ENCODE measurements around the gene MAP3K14. TPM values are rescaled to one million over a fixed set of nuclear protein-coding genes. Genes with fewer than 3 reads are reported as not detected.

The MAP3K14 gene
- total and polyA plus RNA-seq, 2 donors (not counting 1 experiment from before 2014, with no cell fraction given) = 3.6 to 5.2 TPM

- peaks cover 24% of the 10 kb centered on the region for H3K4me1 ChIP-seq (ENCODE audit: control insufficient read depth, extremely low read depth, insufficient read depth, low read length)
- H4K20me1 ChIP-seq (ENCODE audit: control insufficient read depth, extremely low read depth, insufficient read depth, low read length) = peaks cover 2% of the 10 kb centered on the region
- no peaks in the 10 kb centered on the region for H3K27me3 ChIP-seq (ENCODE audit: control insufficient read depth, insufficient read depth, low read length)
- TF ChIP-seq CTCF (conservative IDR thresholded peaks at IDR 0.05 in 1 of 2, IDR thresholded peaks at IDR 0.05 in 1 of 2; ENCODE audit: low read depth in 1 of 2, low read length in 2 of 2) (no peak), EZH2 (IDR thresholded peaks at IDR 0.05; ENCODE audit: low read length, missing control alignments) (no peak)
- no peaks in the 10 kb centered on the region for H3K9me3 ChIP-seq (ENCODE audit: control insufficient read depth, insufficient read depth, low read depth, low read length)
- H3K79me2 ChIP-seq (ENCODE audit: control insufficient read depth, insufficient read depth, low read length) = peaks cover 31% of the 10 kb centered on the region
- H3K27ac ChIP-seq (ENCODE audit: insufficient read depth, low read length) = no peak overlapping the region
- no peak for DNase-seq (ENCODE audit: low read depth in 2 of 2)
- H3K4me3 ChIP-seq (replicated peaks in 1 of 4; ENCODE audit: control extremely low read depth in 1 of 4, insufficient read depth in 1 of 4, low read depth in 3 of 4, low read length in 4 of 4) = no peak overlapping the region
- no peak overlapping the region for H3K4me2 ChIP-seq (ENCODE audit: extremely low read depth, insufficient read depth, low read length)
- H3K36me3 ChIP-seq (ENCODE audit: control insufficient read depth, insufficient read depth, low read length) = peaks cover 2% of the 10 kb centered on the region
- no peak overlapping the region for H3K9ac ChIP-seq (ENCODE audit: insufficient read depth, low read length)
- H2AFZ ChIP-seq (ENCODE audit: low read length) = no peak overlapping the region
These were observed 20.0 kb downstream of the MAP3K14 start for GRCh38 chr17:45296833-45297124.

DNA sequence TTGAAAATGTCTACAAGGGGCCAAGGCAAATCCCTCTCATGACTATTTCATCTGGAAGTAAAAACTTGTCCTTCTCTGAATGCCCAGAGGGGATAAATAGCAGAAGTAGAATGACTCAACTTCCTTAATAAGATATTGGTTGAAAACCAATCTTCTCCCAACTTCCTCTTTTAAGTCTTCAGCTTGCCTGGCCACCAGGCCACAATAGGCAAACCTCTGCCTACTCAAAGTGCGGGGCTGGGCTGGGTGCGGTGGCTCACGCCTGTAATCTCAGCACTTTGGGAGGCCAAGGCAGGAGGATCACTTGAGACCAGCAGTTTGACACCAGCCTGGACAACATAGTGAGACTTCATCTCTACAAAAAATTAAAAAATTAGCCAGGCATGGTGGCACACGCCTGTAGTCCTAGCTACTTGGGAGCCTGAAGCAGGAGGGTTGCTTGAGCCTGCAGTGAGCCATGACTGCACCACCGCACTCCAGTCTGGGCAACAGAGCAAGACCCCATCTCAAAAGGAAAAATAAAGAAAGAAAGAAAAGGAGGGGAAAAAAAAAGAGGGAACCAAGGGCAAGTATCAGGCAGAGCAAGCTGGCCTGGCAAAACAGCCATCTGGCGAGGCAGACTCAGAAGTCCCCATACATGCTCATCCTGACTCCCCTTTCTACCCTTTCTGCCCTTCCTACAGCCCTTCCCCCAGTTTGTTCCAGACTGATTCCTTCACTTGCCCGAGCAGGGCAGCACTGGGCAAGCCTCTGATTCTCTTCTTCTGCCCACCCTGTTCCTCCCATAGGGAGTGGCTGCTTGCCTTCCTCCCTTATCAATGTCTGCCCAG lies 20.6 kb downstream of the MAP3K14 start:
- DNase-seq (ENCODE audit: low read depth in 2 of 2) = peak in 1 of 2 donors; percentile 54
- Histone ChIP-seq H4K20me1 (ENCODE audit: control insufficient read depth, extremely low read depth, insufficient read depth, low read length) (peaks cover 2% of the 10 kb centered on the region), H3K79me2 (ENCODE audit: control insufficient read depth, insufficient read depth, low read length) (peaks cover 30% of the 10 kb centered on the region), H3K4me1 (ENCODE audit: control insufficient read depth, extremely low read depth, insufficient read depth, low read length) (peaks cover 24% of the 10 kb centered on the region), H3K4me2 (ENCODE audit: extremely low read depth, insufficient read depth, low read length) (no peak overlapping the region), H3K9me3 (ENCODE audit: control insufficient read depth, insufficient read depth, low read depth, low read length) (no peaks in the 10 kb centered on the region), H3K9ac (ENCODE audit: insufficient read depth, low read length) (no peak overlapping the region), H3K27ac (ENCODE audit: insufficient read depth, low read length) (no peak overlapping the region), H3K27me3 (ENCODE audit: control insufficient read depth, insufficient read depth, low read length) (no peaks in the 10 kb centered on the region), H3K36me3 (ENCODE audit: control insufficient read depth, insufficient read depth, low read length) (peaks cover 2% of the 10 kb centered on the region), H2AFZ (ENCODE audit: low read length) (no peak overlapping the region), H3K4me3 (replicated peaks in 1 of 4; ENCODE audit: control extremely low read depth in 1 of 4, insufficient read depth in 1 of 4, low read depth in 3 of 4, low read length in 4 of 4) (no peak overlapping the region)
- TF ChIP-seq EZH2 (IDR thresholded peaks at IDR 0.05; ENCODE audit: low read length, missing control alignments) (no peak), CTCF (conservative IDR thresholded peaks at IDR 0.05 in 1 of 2, IDR thresholded peaks at IDR 0.05 in 1 of 2; ENCODE audit: low read depth in 1 of 2, low read length in 2 of 2) (no peak)

- H3K27me3 ChIP-seq (ENCODE audit: control insufficient read depth, insufficient read depth, low read length) = no peaks in the 10 kb centered on the region
- H3K27ac ChIP-seq (ENCODE audit: insufficient read depth, low read length) = peak overlapping the region; percentile 60
- H3K4me2 ChIP-seq (ENCODE audit: extremely low read depth, insufficient read depth, low read length) = no peak overlapping the region
- H2AFZ ChIP-seq (ENCODE audit: low read length) = no peak overlapping the region
- DNase-seq (ENCODE audit: low read depth in 2 of 2) = peak; percentile 89 to 95
- peaks cover 10% of the 10 kb centered on the region for H3K36me3 ChIP-seq (ENCODE audit: control insufficient read depth, insufficient read depth, low read length)
- H3K9ac ChIP-seq (ENCODE audit: insufficient read depth, low read length) = no peak overlapping the region
- peaks cover 24% of the 10 kb centered on the region for H3K4me1 ChIP-seq (ENCODE audit: control insufficient read depth, extremely low read depth, insufficient read depth, low read length)
- H4K20me1 ChIP-seq (ENCODE audit: control insufficient read depth, extremely low read depth, insufficient read depth, low read length) = no peaks in the 10 kb centered on the region
- H3K79me2 ChIP-seq (ENCODE audit: control insufficient read depth, insufficient read depth, low read length) = peaks cover 28% of the 10 kb centered on the region
- no peak for TF ChIP-seq EZH2 (IDR thresholded peaks at IDR 0.05; ENCODE audit: low read length, missing control alignments)
- TF ChIP-seq CTCF (conservative IDR thresholded peaks at IDR 0.05 in 1 of 2, IDR thresholded peaks at IDR 0.05 in 1 of 2; ENCODE audit: low read depth in 1 of 2, low read length in 2 of 2) = no peak
- H3K4me3 ChIP-seq (replicated peaks in 1 of 4; ENCODE audit: control extremely low read depth in 1 of 4, insufficient read depth in 1 of 4, low read depth in 3 of 4, low read length in 4 of 4) = no peak overlapping the region
- no peaks in the 10 kb centered on the region for H3K9me3 ChIP-seq (ENCODE audit: control insufficient read depth, insufficient read depth, low read depth, low read length)
These were observed 22.3 kb downstream of the MAP3K14 start for GRCh38 chr17:45294506-45294905.
